Ovary (tissue), 9 donors: ENCODE results near the gene RASAL2. TPM values are rescaled to one million over a fixed set of nuclear protein-coding genes. Genes with fewer than 3 reads are reported as not detected.

Source experiments
- DNase-seq, 5 donors: peaks; one replicate each; pipeline ENCODE4 v3.0.0-alpha.2; 2019 to 2020
- H3K27ac ChIP-seq, 2 donors: fragments of 200-600 bp; one replicate each; pipeline versions ENCODE4 v1.5.1 to v1.8.0; 2019 to 2022
- H3K27me3 ChIP-seq: fragments of 200-600 bp; one replicate; pipeline ENCODE4 v1.8.0; 2022
- H3K36me3 ChIP-seq: fragments of 200-600 bp; sonication (generic); one replicate; pipeline ENCODE4 v1.5.1; 2019
- H3K4me1 ChIP-seq: one replicate; pipeline ENCODE4 v1.8.1; 2013; ENCODE audit warnings: mild to moderate bottlenecking, moderate library complexity; ENCODE audit not compliant: insufficient read depth
- H3K4me3 ChIP-seq: fragments of 200-600 bp; sonication (generic); one replicate; pipeline ENCODE4 v1.5.1; 2017
- H3K9me3 ChIP-seq, 2 donors: fragments of 200-600 bp in 1 of 2; sonication (generic) in 1 of 2; one replicate each; pipeline versions ENCODE4 v1.5.1 to v1.8.1; 2013 to 2019; ENCODE audit warnings: mild to moderate bottlenecking in 1 of 2, moderate library complexity in 1 of 2
- CTCF ChIP-seq, 3 donors: fragments of 450-650 bp in 2 of 3; fragments of 200-600 bp in 1 of 3; IDR thresholded peaks; one replicate each; pipeline versions ENCODE4 v1.5.1 to v1.8.0; 2016 to 2022; ENCODE audit warnings: antibody characterized with exemption in 3 of 3, mild to moderate bottlenecking in 1 of 3
- EP300 ChIP-seq: sonication (generic); formaldehyde crosslinking; IDR thresholded peaks from one replicate; pipeline ENCODE4 v1.6.1; 2017; ENCODE audit warnings: antibody characterized with exemption
- POLR2A ChIP-seq: fragments of 450-650 bp; IDR thresholded peaks from one replicate; pipeline ENCODE4 v1.6.1; 2017; ENCODE audit warnings: antibody characterized with exemption, mild to moderate bottlenecking, moderate library complexity
- WGBS, 3 donors: extraction: QIAGEN DNeasy Blood & Tissue Kit in 1 of 3; methylation state at CpG; one replicate each; pipeline versions ENCODE4 v1.1.5 to v1.1.7; 2013 to 2017; 5-methylcytosine and 5-hydroxymethylcytosine counted together
- intact Hi-C, 4 donors: fragments of 100-400 bp; cut with DNase I; formaldehyde crosslinking; loops; one replicate each; pipeline versions ENCODE4 v1.11.0 to v1.15.1; 2022 to 2023
- polyA plus RNA-seq, 2 donors: library from polyadenylated mRNA; stranded (reverse); fragments of 200-250 nt in 1 of 2; fragments of 350-450 nt in 1 of 2; fragmentation: Illumina TruSeq in 1 of 2; extraction: RNeasy Lipid Tissue Mini Kit (QIAGEN cat#74804) in 1 of 2; gene quantifications; one replicate each; pipeline ENCODE4 v1.2.3, GENCODE V29; 2013 to 2014
- total RNA-seq, 7 donors: library from RNA; depleted of rRNA in 2 of 7; stranded (reverse); fragments of >200 nt in 2 of 7; fragmentation: NEBNext Ultra II Directional in 3 of 7; extraction: Animal tissue kit (Norgen Biotek cat#: 25700) in 3 of 7; gene quantifications; one replicate each; pipeline versions ENCODE4 v1.1.0 to v1.2.4, GENCODE V29; 2016 to 2023
- donor health status: DM: no; HTN: no; CAD: no; lungs with moderate emphysema.
- donor health status: DM: no; HTN: no; CAD: no.
- donor health status: Bipolar disorder and iron deficiency.
- donor health status: DM: yes; HTN: yes; CAD: no.
- donor health status: DM: no; HTN: no; CAD: no.
- donor health status: DM: yes; HTN: yes; CAD: no.

RASAL2 gene
- total and polyA plus RNA-seq, 9 donors = 4.2 to 20.5 (median 11.5) TPM

DNA sequence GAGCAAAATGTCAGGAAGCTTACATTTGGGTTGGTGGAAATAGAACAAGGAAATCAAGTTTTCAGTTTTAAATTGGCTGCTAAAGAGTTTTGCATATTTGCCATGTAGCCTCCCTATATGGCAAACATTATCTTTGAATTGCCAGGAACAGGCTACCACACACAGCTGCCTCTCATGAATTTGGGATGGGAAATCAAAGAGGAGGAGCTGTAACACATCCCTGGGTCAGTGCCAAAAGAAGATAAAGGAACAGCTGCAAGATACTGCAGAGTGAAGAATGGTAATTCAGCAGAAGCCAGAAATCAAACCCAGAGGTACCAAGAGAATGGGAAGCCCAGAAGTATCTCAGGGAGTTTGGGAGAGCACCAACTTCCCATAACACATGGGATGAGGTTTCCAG, 18.6 kb upstream of the RASAL2 start:
- intact Hi-C loops = no loop called here
- no peak for DNase-seq
- Histone ChIP-seq H3K27me3 (no peaks in the 10 kb centered on the region), H3K36me3 (no peaks in the 10 kb centered on the region), H3K4me1 (no peaks in the 10 kb centered on the region), H3K9me3 (no peaks in the 10 kb centered on the region), H3K4me3 (no peak overlapping the region), H3K27ac (no peak overlapping the region)
- TF ChIP-seq POLR2A (no peak), CTCF (IDR thresholded peaks at IDR 0.05) (no peak), EP300 (no peak)

GRCh38 chr1:178076607-178077006, 17.3 kb upstream of the RASAL2 start:
- Histone ChIP-seq H3K4me3 (no peak overlapping the region), H3K4me1 (no peaks in the 10 kb centered on the region), H3K9me3 (no peaks in the 10 kb centered on the region), H3K27me3 (no peaks in the 10 kb centered on the region), H3K36me3 (no peaks in the 10 kb centered on the region), H3K27ac (no peak overlapping the region)
- DNase-seq = no peak
- intact Hi-C loops = no loop called here
- no peak for TF ChIP-seq EP300
- no peak for TF ChIP-seq CTCF (IDR thresholded peaks at IDR 0.05)
- no peak for TF ChIP-seq POLR2A
- WGBS, 3 donors = 35 to 90% (median 80%) methylated on average over 2 of the region's 2 CpGs

GRCh38 chr1:178077917-178078316, 16.0 kb upstream of the RASAL2 start:
- Histone ChIP-seq H3K4me1 (no peaks in the 10 kb centered on the region), H3K9me3 (no peaks in the 10 kb centered on the region), H3K36me3 (no peaks in the 10 kb centered on the region), H3K27ac (no peak overlapping the region), H3K4me3 (no peak overlapping the region), H3K27me3 (no peaks in the 10 kb centered on the region)
- intact Hi-C loops = no loop called here
- DNase-seq = no peak
- no peak for TF ChIP-seq EP300

DNA sequence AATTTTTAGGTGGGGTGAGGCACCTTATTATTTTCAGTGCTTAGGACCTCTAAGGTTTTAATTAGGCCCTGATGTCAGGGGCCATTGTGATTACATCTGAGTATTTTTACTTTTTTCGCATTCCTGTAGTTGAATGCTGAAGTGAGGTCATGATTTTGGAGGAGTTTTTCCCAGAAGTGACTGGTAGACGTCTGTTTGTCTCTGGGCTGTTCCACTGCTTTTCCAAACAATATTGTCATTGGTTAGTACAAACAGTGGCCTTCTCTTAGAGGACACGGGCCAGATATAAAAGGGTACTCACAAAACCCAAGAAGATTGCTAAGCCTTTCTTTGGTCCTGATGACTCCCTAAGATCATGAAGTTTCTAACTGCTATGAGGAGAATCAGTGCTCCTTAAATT, 7.6 kb upstream of the RASAL2 start:
- WGBS, 3 donors = 43 to 63% (median 46%) methylated on average over 3 of the region's 3 CpGs
- no peaks in the 10 kb centered on the region for H3K4me1 ChIP-seq
- intact Hi-C loops = no loop called here
- no peak overlapping the region for H3K4me3 ChIP-seq
- no peak for DNase-seq
- no peaks in the 10 kb centered on the region for H3K27me3 ChIP-seq
- H3K27ac ChIP-seq = no peak overlapping the region
- H3K36me3 ChIP-seq = no peaks in the 10 kb centered on the region
- TF ChIP-seq EP300 (no peak), CTCF (IDR thresholded peaks at IDR 0.05) (no peak), POLR2A (no peak)
- no peaks in the 10 kb centered on the region for H3K9me3 ChIP-seq

DNA sequence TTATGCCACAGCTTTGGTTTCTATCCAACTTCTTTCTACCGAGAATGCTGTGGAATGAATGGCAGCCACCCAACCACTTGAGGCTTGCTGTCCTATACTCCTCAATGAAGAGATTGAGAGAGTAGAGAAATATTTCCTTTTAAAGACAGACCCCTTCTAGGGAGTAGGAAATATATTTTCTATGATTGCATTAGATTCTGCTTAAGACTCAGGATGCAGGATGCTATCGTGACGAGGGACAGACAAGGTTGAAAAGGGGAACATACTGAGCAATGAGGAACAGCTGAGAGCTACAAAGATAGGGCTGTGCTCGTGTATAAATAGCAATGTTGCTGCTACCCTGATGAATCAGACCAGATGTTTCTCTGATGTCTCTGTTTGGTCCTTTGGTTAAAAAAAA, 7.1 kb upstream of the RASAL2 start:
- no peak for DNase-seq
- WGBS, 3 donors = 7 to 23% (median 12%) methylated on average over 4 of the region's 4 CpGs
- Histone ChIP-seq H3K27me3 (no peaks in the 10 kb centered on the region), H3K4me3 (no peak overlapping the region), H3K27ac (no peak overlapping the region), H3K36me3 (no peaks in the 10 kb centered on the region), H3K4me1 (no peaks in the 10 kb centered on the region), H3K9me3 (no peaks in the 10 kb centered on the region)
- TF ChIP-seq EP300 (no peak), POLR2A (no peak), CTCF (IDR thresholded peaks at IDR 0.05) (no peak)
- intact Hi-C loops = no loop called here
